BJ (cell line): ENCODE measurements around the gene TMEM92. TPM values are rescaled to one million over a fixed set of nuclear protein-coding genes. Genes with fewer than 3 reads are reported as not detected.
"Not testable (repeated sequence)": the region's sequence is repeated elsewhere in the genome, so short reads cannot be mapped to it uniquely, and the experiment has no call there.

Experiments
- CTCF ChIA-PET: fragments of 350-600 bp; formaldehyde crosslinking; extraction: SDS; loops from one replicate; lab custom pipeline; 2021; ENCODE audit warnings: antibody characterized with exemption, inconsistent platforms; lab: Yijun Ruan, JAX
- POLR2A ChIA-PET: fragments of 300-600 bp; sonication (Branson Sonifier 250); formaldehyde crosslinking; extraction: SDS; loops from one replicate; lab custom pipeline; 2021; ENCODE audit warnings: antibody characterized with exemption; lab: Charles Lee
- DNase-seq: peaks from one replicate; pipeline ENCODE4 v3.0.0-alpha.2; 2011; ENCODE audit warnings: low read depth
- H3K27me3 ChIP-seq: 2 replicates; pipeline ENCODE4 v1.6.0; 2011; ENCODE audit warnings: low read length; ENCODE audit not compliant: control insufficient read depth, insufficient read depth
- H3K36me3 ChIP-seq: 2 replicates; pipeline ENCODE4 v1.5.1; 2011; ENCODE audit warnings: low read length; ENCODE audit not compliant: control insufficient read depth, insufficient read depth
- H3K4me3 ChIP-seq: 2 replicates; pipeline ENCODE4 v1.5.1; 2011; ENCODE audit warnings: low read depth, mild to moderate bottlenecking, control low read depth, low read length
- CTCF ChIP-seq: IDR thresholded peaks from 2 replicates; pipeline ENCODE4 v1.5.1; 2011; ENCODE audit warnings: low read depth, mild to moderate bottlenecking, control low read depth, inconsistent platforms, low read length, moderate library complexity; ENCODE audit not compliant: insufficient read depth
- polyA plus RNA-seq: library from polyadenylated mRNA; depleted of rRNA; stranded (reverse); fragments of >200 nt; gene quantifications from 2 replicates; pipeline ENCODE4 v1.2.3, GENCODE V29; 2011

The TMEM92 gene
- polyA plus RNA-seq, 1 experiment, result 0.67 TPM

GRCh38 chr17:50283714-50284113 is 9.4 kb downstream of the TMEM92 start:
- POLR2A ChIA-PET, result no interaction called here
- CTCF ChIA-PET, result interaction anchor here (1.1 to 2.1 kb wide), 4 partner anchors 12 to 169 kb away, joined by 4 to 9 read pairs (median 4); no protein-coding TSS in a partner anchor

GRCh38 chr17:50285941-50286340 is 11.7 kb downstream of the TMEM92 start:
- no peak for TF ChIP-seq CTCF
- no peak for DNase-seq
- H3K4me3 ChIP-seq, result no peak overlapping the region
- POLR2A ChIA-PET, result interaction anchor here (0.7 kb wide), 1 partner anchor 84 kb away, joined by 8 read pairs; the partner anchor contains the start of gene COL1A1
- peaks cover 4% of the 10 kb centered on the region for H3K36me3 ChIP-seq
- no peaks in the 10 kb centered on the region for H3K27me3 ChIP-seq
- CTCF ChIA-PET, result interaction anchor here (0.6 to 4.7 kb wide), 6 partner anchors 10 to 134 kb away, joined by 3 to 20 read pairs (median 4); partner anchors contain the start of gene TMEM92

More at GRCh38 chr17:50283714-50284113, 9.4 kb downstream of the TMEM92 start:
- no peak for TF ChIP-seq CTCF
- Histone ChIP-seq H3K36me3 (peaks cover 6% of the 10 kb centered on the region), H3K27me3 (no peaks in the 10 kb centered on the region), H3K4me3 (no peak overlapping the region)
- no peak for DNase-seq

GRCh38 chr17:50287302-50287701 is 13.0 kb downstream of the TMEM92 start:
- CTCF ChIA-PET, result interaction anchor here (1.1 to 4.7 kb wide), 5 partner anchors 10 to 118 kb away, joined by 4 to 43 read pairs (median 19); partner anchors contain the start of gene TMEM92
- DNase-seq, H3K36me3 ChIP-seq, H3K4me3 ChIP-seq, H3K27me3 ChIP-seq, POLR2A ChIA-PET: not testable (repeated sequence)

- no peak for DNase-seq
- POLR2A ChIA-PET, result interaction anchor here (0.7 kb wide), 1 partner anchor 88 kb away, joined by 7 read pairs; no protein-coding TSS in a partner anchor
- Histone ChIP-seq H3K36me3 (peaks cover 1% of the 10 kb centered on the region; the same call in 1 of the 2 replicates), H3K4me3 (no peak overlapping the region), H3K27me3 (no peaks in the 10 kb centered on the region)
- CTCF ChIA-PET, result interaction anchor here (0.6 to 4.7 kb wide), 13 partner anchors 9 to 173 kb away, joined by 4 to 43 read pairs (median 7); partner anchors contain the start of gene TMEM92
- no peak for TF ChIP-seq CTCF
Observed at GRCh38 chr17:50288306-50288705, 14.0 kb downstream of the TMEM92 start.

GRCh38 chr17:50289278-50289677 is 15.0 kb downstream of the TMEM92 start:
- POLR2A ChIA-PET, result interaction anchor here (0.6 to 1.8 kb wide), 7 partner anchors 19 to 111 kb away, joined by 3 to 11 read pairs (median 4); no protein-coding TSS in a partner anchor
- no peaks in the 10 kb centered on the region for H3K27me3 ChIP-seq
- no peak for TF ChIP-seq CTCF
- H3K36me3 ChIP-seq, result peaks cover 1% of the 10 kb centered on the region; the same call in 1 of the 2 replicates
- CTCF ChIA-PET, result interaction anchor here (0.9 to 4.7 kb wide), 23 partner anchors 8 to 196 kb away, joined by 3 to 43 read pairs (median 5); partner anchors contain the start of genes PPP1R9B and TMEM92
- peak overlapping the region; percentile 18; the same call in 1 of the 2 replicates for H3K4me3 ChIP-seq
- DNase-seq, result no peak
